Measurements from ENCODE around the gene TRAPPC3. TPM values are rescaled to one million over a fixed set of nuclear protein-coding genes. Genes with fewer than 3 reads are reported as not detected.

The TRAPPC3 gene
- total and polyA plus RNA-seq, 9 of the 15 experiments (the other 6 are each of a cell fraction or from before 2014, with no cell fraction given), result 20.6 to 141 (median 112) TPM

GRCh38 chr1:36150296-36151133 lies 1.2 kb upstream of the TRAPPC3 start (continued):
- TF ChIP-seq ZFX (CRISPR knock-in tag; IDR thresholded peaks at IDR 0.05), result no peak
- no peak for TF ChIP-seq KAT7 (CRISPR knock-in tag; IDR thresholded peaks at IDR 0.05; ENCODE audit: borderline replicate concordance)
- TF ChIP-seq ZNF354B (CRISPR knock-in tag; IDR thresholded peaks at IDR 0.05), result no peak
- TF ChIP-seq ZNF41 (CRISPR knock-in tag; conservative IDR thresholded peaks at IDR 0.05), result no peak
- TF ChIP-seq ZNF239 (CRISPR knock-in tag; IDR thresholded peaks at IDR 0.05), result no peak
- no peak for TF ChIP-seq CBX5 (IDR thresholded peaks at IDR 0.05; ENCODE audit: borderline replicate concordance, low read depth)
- no peak for TF ChIP-seq ARID2 (IDR thresholded peaks at IDR 0.05)
- no peak for TF ChIP-seq KDM1A (IDR thresholded peaks at IDR 0.05)
- TF ChIP-seq MNT (conservative IDR thresholded peaks at IDR 0.05), result no peak; a peak in 1 of 4 replicates
- TF ChIP-seq PRPF4 (IDR thresholded peaks at IDR 0.05; ENCODE audit: insufficient read depth, low read depth, low read length, poor library complexity, severe bottlenecking), result no peak
- TF ChIP-seq SRSF1 (IDR thresholded peaks at IDR 0.05; ENCODE audit: low read depth, low read length), result no peak
- no peak for TF ChIP-seq ZNF124 (CRISPR knock-in tag; IDR thresholded peaks at IDR 0.05)
- no peak for TF ChIP-seq BRD4 (IDR thresholded peaks at IDR 0.05)
- TF ChIP-seq USF2 (CRISPR knock-in tag; IDR thresholded peaks at IDR 0.05), result no peak
- TF ChIP-seq CBX3 (IDR thresholded peaks at IDR 0.05; ENCODE audit: borderline replicate concordance in 1 of 2, low read length in 2 of 2), result no peak
- TF ChIP-seq JUND (IDR thresholded peaks at IDR 0.05; ENCODE audit: borderline replicate concordance, low read depth, low read length), result peak; percentile 90
- peak; percentile 85; the same call in 2 of the 3 replicates for TF ChIP-seq JUND (tag; IDR thresholded peaks at IDR 0.05; ENCODE audit: borderline replicate concordance, low read depth, low read length)
- TF ChIP-seq PML (IDR thresholded peaks at IDR 0.05; ENCODE audit: low read length), result no peak
- no peak for TF ChIP-seq OTX1 (CRISPR knock-in tag; IDR thresholded peaks at IDR 0.05)
- TF ChIP-seq IFI16 (CRISPR knock-in tag; IDR thresholded peaks at IDR 0.05), result no peak
- no peak; the same call in 1 of the 2 replicates for TF ChIP-seq ZNF740 (CRISPR knock-in tag; IDR thresholded peaks at IDR 0.05)
- no peak for TF ChIP-seq ZNF740 (tag; IDR thresholded peaks at IDR 0.05)
- no peak for TF ChIP-seq CAMTA2 (CRISPR knock-in tag; conservative IDR thresholded peaks at IDR 0.05)
- TF ChIP-seq PRMT5 (CRISPR knock-in tag; IDR thresholded peaks at IDR 0.05), result no peak
- TF ChIP-seq ZFP30 (CRISPR knock-in tag; IDR thresholded peaks at IDR 0.05; ENCODE audit: borderline replicate concordance), result no peak
- 0 out of 2 replicates have a peak, but pooled peaks have one; percentile 9 for TF ChIP-seq GATAD2A (IDR thresholded peaks at IDR 0.05)
- no peak for TF ChIP-seq BRD9 (IDR thresholded peaks at IDR 0.05; ENCODE audit: low read depth, partially characterized antibody)
- no peak for TF ChIP-seq DDX20 (tag; IDR thresholded peaks at IDR 0.05; ENCODE audit: low read depth)
- 0 out of 2 replicates have a peak, but pooled peaks have one; percentile 18 for TF ChIP-seq LEF1 (IDR thresholded peaks at IDR 0.05)

Measured in K562 (cell line).